ENCODE data around the gene OTOP2.

DNA sequence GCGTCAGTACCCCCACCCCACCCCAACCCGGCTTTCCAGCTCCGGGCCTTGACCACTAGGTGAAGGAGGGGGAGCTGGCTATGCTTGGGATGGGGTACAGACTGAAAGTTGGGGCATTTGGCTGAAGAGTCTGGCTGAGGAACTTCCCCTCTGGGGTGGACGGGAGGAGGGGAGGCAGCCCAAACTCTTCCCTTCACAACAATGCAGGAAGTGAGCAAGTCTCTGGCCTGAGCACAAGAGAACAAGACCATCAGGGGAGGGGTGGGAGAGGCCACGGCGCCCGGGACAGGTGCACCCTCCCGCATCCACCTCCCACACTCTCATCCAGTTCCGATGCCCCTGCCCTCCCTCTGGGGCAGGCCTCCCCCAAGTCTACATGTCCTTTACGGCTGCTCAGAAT is 6.6 kb upstream of the OTOP2 start:
- TF ChIP-seq POLR2A (IDR thresholded peaks at IDR 0.05) (no peak), EP300 (IDR thresholded peaks at IDR 0.05) (no peak)
- TF ChIP-seq, protein P1, sequence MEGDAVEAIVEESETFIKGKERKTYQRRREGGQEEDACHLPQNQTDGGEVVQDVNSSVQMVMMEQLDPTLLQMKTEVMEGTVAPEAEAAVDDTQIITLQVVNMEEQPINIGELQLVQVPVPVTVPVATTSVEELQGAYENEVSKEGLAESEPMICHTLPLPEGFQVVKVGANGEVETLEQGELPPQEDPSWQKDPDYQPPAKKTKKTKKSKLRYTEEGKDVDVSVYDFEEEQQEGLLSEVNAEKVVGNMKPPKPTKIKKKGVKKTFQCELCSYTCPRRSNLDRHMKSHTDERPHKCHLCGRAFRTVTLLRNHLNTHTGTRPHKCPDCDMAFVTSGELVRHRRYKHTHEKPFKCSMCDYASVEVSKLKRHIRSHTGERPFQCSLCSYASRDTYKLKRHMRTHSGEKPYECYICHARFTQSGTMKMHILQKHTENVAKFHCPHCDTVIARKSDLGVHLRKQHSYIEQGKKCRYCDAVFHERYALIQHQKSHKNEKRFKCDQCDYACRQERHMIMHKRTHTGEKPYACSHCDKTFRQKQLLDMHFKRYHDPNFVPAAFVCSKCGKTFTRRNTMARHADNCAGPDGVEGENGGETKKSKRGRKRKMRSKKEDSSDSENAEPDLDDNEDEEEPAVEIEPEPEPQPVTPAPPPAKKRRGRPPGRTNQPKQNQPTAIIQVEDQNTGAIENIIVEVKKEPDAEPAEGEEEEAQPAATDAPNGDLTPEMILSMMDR (IDR thresholded peaks at IDR 0.05): no peak
